HG02852 (cell line): ENCODE measurements around the gene THOP1.

ENCODE experiments used
- ATAC-seq: cut with Tn5 transposase; IDR thresholded peaks from one replicate; pipeline ENCODE4 v1.9.1; 2021; ENCODE audit warnings: mild to moderate bottlenecking, moderate library complexity; ENCODE audit not compliant: unreplicated experiment

The THOP1 gene

DNA sequence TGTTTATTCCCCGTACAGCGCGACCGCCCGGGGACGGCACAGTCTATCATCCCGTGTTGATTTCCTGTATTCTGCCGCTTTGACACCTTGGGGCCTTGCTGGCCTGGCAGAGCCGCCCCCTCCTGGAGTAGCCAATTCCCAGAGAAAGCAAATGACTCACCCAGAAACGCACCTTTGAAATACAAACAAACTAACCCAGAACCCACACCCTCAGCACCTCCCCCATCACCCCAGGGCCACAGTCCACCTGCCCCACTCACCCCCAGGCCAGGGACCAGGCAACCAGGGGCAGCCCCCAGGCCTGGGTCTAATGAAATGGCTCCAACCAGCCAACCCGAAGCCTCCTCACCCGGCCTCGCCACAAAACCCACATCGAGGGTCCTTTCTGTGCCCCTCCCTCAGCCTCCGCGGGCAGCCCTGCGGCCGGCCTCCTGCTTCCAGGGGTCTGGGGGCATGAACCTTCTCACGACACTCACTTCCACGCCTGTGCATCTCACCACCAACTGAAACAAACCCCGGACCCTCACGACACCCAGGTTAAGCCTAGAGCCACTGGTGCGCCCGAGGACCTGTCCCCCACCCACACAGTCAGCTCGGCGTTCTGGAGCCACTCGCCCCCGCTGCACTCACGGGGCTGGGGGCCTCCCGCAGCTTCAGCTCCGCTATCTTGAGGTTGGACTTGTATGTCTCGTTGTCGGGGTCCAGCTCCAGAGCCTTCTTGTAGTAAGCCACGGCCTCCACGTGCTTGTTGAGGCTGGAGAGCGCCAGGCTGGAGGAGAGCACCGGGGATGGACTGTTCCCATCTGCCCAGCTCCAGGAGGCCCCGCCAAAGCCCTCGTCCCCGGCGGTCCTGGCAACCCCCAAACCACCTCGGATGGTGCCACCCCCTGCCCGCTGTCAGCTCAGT, 23.2 kb upstream of the THOP1 start:
- no peak for ATAC-seq

DNA sequence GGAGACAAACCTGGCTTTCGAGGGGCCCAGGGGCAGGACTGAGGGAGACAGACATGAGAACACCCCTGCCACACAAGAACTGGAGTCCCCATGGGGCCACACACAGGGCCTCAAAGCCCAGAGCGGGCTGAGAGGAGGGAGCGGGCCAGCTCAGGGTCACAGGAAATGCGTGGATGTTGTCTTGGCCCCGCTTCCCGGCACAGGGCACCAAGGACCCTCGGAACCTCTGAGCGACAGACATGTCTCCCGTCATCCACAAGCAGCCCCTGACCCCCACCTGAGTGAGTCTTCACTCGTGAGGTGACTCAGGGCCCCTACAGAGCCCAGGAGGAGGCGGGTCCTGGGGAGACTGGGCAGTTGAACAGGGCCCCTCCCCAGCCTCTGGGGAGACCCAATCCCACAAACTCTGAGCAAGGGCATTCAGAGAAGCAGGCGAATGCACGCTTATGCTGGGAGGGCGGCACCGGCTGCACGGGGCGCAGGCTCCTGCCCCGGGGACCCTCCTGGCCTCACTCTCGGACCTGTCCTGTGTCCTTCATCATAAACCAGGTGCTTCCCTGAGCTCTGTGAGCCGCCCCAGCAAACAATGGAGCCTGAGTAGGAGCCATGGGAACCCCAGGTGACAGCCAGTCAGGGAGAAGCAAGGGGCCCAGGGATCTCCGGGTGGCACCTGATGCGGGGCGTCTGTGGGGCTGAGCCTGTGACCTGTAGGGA, 22.4 kb upstream of the THOP1 start:
- no peak for ATAC-seq

DNA sequence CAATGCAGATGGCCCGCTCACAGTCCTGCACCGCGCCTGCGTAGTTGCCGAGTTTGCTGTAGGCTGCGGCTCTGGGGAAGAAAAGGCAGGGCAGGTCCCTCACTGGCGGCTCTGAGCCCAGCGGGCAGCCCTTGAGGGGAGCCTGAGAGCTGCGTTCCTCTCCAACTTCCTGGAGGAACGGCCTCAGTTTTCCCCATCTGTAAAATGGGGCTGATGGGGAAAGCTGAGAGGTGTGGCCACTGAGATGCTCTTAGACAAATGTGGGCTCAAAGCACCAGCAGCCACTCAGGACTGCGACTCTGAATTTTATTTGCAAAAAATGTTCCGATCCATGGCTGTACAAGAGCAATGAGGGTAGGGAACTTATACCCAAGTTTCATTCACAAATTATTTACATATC, 21.6 kb upstream of the THOP1 start:
- no peak for ATAC-seq

DNA sequence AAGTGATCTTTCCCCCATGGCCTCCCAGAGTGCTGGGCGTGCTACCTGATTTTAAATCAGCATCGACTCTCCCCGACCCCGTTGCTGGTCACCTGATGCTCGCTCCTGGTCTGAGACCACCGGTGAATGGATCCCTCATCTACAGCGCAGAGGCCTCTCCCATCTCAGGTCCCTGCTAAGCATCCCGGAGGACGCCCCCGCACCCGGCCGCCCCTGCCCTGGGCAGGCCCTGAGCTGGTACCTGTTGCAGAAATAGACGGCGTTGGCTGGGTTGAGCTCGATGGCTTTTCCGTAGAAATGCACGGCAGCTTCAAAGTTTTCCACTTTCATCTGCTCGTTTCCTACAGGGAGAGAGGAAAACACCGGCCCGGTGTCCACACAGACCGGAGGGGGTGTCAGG, 20.4 kb upstream of the THOP1 start:
- no peak for ATAC-seq

DNA sequence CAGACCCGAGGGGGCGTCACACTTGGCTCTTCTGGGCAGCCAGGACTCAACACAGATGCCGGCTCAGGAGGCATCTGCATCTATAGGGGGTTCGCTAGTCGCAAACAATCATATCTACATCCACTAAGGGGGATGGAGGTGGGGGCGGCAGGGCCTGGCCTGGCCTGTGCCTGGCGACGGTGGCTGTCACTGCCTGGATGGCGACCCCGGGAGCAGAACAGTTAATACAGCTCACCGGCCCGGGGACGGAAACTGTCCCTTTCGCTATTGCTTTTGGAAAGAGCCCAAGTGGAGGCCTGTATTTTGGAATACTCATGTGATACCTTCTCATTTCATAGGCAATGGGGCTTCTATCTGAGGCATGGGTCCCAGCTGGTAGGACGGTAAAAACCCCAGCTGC, 19.9 kb upstream of the THOP1 start:
- ATAC-seq: no peak

DNA sequence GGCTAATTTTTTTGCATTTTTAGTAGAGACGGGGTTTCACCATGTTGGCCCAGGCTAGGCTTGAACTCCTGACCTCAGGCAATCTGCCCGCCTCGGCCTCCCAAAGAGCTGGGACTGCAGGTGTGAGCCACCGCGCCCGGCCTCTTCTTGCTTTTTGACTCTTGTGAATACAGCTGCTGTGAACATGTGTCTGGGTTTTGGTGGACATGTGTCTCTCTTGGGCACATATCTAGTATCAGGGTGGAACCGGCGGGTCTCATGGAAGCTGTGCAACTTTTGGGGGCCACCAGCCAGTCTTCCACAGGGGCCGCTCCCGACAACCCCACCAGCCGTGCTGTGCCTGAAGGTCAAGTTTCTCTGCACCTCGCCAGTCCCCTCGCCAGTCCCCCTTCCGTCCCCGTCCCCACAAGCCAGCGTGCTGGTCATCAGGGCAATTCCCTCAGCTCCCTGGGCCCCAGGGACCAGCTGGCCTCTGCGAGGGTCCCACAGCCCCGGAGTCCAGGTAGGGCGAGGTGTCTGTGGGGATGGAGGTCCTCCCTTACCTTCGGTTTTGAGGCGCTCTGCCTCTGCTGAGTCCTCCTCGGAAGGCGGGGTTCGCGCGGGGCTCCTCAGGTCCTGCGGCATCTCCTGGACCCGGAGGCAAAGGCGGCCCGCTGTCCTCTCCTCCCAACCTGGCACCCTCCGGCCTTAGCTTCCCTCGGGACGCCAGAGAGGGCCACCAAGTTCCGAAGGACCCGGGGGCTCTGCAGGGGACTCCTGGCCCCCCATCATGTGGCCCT, 18.5 kb upstream of the THOP1 start:
- no peak for ATAC-seq

DNA sequence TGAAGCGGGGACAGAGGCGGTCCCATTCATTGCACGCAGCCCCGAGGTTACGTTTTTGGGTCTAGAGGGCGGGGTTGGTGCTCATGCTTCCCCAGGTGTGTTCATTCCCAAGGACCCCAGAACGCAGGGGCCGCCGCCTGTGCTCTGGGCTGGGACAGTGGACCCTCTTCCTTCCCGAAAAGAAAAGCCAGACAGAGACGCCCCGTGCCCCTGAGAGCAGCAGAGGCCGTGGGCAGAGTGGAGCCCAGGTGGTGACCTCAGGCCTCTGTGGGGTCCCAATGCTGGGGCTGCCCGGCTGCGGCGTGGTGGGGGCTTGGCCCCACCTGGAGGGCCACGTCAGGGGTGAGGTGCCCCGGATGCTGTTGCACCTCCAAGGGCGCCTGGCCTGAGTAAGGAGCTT, 17.6 kb upstream of the THOP1 start:
- no peak for ATAC-seq

DNA sequence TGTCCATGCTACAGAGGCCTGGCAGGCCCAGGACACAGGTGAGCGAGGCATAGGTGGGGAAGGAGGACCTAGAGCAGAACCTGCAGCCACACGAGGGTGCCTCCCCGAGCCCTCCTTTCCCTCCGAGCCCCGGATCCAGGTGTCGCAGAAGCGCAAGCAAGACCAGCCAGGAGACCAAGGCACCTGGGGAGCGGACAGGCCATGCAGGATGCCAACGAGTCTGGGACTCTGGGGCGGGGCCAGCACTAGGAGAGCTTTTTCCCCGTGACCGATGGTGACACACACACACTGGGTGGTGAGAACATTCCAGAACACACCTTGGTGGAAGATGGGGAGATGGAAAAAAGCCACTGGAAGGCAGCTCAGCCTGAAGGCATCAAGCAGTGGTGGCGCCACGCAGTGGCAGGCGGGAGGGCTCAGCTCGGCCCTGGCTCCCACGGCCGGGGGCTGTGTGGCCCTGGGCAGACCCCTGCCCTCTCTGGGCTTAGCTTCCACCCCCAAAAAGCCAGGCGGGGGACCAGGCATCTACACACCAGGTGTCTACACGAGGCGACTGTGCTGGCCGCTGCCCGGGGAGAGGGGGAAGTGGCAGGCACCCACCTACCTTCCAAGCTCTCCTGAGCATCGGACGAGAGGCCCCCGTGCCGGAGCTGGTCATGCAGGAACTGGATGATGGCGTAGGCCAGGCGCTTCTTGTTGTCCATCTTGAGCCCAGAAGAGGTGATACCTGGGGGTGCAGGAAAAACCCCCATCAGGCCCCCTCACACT, 16.8 kb upstream of the THOP1 start:
- no peak for ATAC-seq

DNA sequence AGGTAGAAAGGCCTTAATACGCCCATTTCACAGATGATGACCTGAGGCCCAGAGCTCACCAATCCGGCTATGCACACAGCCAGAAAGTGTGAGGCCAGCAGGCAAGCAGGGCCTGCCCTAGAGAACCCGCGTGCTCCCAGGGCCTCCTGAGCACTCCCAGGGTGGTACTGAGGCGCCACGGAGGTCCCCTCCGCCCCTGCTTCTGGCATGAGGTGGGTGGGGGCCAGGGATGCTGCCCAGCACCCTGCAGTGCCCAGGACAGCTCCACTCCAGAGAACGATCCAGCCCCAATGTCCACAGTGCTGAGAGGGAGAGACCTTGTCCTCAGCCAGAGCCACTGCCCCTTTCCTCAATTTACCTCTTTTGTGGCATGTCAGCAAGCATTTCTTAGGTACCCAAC, 16.1 kb upstream of the THOP1 start:
- ATAC-seq: no peak

DNA sequence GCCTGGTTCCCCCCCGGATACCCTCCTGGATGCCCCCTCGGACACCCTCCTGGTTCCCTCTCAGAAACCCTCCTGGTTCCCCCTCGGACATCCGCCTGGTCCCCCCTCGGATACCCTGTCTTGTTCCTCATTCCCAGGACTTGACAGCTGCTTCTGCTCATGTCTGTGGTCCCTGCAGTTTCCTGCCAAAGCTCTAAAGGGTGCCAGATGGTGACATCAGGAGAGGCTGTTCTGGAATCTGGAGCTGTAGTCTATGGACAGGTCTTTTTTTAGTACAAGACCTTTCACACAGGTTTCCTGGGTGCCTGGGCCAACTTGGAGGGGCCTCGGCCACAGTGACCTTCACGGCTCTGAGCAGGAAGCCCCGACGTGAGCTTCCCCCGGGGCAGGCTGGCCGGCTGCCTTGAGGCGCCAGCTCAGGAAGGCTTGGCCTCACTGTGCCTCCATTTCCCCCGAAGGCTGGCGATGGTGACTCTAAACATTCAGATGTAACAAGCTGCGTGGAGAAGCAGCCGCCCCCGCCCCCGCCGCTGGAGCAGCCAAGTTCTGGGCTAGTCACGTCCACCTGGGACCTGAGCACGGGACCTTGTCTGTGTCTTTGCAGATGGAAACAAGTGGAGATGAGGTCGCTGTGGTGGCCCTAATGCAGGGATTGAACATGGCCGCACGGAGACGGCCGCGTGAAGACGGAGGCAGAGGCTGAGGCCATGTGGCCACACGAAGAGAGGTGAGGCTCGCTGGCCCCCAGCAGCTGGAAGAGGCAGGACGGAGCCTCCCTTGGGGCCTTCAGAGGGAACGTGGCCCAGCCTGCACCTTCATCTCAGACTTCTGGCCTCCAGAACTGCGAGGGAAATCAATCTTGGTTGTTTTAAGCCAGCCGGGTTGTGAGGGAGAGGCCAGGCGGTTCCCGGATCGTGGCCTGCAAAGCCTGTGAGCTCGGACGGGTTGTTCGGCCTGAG, 15.0 kb upstream of the THOP1 start:
- ATAC-seq: no peak

DNA sequence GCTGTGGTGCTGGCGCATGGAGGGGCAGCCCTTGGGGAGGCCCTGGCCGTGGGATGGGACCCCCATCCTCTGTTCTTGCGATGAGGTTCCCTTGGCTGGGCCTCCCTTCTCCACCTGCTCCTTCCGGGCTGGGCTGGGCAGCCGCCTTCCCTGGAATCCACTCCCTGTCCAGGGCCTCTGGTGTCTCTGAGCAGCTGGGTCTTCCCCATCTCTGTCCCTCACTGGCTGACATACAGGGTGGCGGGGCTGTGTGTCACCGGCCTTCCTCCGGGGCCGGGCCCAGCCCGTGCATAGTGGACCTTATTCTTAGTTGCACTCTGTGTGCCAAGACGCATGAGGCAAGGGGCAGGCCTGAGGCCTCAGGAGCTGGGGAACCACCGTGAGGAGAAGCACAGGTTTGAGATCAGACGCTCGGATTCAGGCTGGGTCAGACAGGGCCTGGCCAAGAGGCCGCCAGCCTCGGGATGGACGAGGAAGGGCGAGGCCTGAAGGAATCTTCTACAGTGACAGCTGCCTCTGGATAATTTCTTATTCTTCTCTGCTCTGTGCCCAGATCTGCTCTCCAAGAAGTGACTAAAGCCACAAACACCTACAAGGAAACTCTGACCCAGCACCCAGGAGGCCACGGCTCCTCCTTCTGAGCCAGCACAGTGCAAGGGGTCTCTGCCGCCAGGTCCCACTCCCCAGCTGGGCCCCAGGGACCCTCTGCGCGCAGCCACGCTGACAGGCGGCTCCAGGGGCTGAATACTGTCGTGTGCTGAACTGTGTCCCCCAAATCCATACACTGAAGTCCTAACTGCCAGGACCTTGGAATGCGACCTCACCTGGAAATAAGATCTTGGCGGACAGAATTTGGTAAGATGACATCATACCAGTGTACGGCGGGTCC, 13.3 kb upstream of the THOP1 start:
- ATAC-seq: no peak

DNA sequence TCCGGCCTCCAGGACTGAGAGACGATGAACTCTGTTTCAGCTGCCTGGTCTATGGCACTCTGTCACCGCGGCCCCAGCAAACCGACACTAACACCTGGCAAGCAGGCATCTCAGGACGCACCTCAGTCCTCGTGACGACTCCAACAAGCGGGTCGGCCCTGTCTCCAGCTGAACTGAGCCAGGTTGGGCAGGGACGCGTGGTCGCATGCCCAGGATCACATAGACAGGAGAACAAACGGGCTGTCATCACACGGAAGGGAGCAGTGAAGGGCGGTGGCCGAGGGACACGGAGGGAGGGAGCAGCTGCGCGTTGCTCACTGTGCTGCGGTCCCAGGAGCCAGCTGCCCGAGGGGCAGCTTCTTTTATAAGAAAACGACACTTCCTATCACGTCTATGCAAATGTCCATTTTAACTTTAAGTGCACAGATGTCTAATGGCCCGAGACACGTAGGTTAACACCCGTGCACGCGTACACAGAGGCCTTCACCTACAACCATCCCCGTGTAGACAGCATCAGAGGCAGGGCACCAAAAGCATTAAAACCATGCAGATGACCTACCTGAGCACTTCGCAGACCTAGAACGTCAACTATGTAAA, 11.1 kb upstream of the THOP1 start:
- no peak for ATAC-seq

DNA sequence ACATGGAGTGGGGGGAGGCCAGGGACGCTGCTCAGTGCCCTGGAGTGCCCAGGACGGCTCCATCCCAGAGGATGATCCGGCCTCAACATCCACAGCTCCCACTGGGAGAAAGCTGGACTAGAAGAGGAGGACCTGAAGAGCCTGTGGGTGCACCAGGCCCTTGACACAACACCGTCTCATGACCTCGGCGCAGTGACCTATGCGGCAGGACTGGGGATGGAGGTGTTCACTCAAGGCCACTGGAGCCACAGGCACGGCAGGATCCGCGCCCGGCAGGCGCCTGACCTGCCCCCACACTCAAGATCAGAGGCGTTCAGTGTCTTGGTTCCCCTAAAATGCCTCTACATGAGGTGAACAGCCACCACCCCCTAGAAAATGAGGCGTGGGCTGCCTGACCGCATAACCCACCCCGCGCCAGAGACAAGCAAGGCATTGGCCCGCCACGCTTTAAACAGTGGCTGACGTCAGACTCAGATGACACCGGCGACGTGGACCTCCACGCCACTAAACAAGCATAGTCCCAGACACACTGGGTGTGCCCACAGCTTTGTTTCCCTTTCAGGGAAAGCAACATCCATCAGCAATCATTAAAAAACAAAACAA, 10.2 kb upstream of the THOP1 start:
- ATAC-seq: no peak

DNA sequence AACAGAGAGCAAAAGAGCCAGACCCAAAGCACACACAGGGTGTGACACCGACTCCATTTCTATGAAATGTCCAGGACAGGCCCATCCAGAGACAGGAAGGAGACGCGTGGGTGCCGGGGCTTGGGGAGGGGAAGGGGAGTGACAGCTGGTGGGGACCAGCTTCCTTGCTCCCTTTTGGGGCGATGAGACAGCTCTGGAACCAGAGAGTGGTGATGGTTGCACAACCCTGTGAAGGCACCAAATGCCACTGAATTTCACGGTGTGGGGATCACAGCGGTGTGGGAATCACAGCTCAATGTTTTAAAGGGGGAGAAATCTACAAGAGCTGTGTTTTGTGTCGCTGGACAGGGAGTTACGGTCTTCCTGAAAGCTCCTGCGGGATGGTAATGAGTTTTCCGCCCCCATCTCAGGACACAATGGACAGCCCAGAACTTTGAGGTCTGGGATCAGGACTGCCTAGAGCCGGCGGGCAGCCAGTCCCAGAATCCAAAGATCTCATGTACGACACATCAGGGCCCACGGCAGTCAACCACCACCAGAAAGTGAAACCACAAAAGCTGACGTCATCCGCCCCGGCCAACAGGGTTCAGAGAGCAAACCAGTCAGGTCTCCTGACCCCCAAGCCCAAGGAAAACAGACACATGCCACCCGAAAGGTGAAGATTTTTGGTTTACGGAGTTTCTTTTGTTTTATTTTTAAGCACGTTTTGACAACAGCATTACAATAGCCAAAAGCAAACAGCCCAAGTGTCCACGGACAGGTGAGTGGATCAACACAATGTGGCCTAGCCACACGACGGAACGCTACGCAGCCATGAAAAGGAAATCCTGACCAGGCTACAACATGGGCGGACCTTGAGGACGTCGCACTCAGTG, 9.5 kb upstream of the THOP1 start:
- ATAC-seq: no peak

DNA sequence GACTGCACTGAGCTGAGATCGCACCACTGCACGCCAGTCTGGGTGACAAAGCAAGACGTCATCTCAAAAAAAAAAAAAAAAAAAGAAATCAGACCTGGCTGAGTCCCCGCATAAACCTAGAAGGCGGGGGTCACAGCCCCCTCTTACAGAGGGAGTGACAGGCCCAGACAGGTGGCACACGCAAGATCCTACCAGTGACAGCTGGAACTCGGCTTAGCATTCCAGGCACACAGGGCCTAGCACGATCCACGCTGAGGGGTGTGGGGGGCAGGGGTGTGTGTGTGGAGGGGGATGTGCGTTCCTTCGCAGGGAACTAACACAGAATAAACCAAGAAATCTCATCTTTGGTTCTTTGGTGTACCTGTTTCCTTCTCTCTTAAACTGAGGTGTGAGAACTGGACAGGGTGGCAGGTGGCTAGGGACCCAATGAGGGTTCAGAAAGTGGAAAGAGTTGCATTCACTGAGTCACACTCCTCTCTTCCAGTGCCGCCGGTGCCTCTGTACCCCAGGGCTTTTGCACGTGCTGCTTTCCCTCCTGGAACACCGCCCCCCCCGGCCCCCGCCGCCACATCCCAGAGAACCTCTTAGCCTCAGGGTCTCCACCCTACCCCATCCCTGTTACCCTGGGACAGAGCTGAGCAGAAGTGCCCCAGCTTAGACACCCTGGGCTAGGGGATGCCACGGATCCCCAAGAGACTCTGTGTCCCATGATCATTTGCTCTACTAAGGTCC, 7.2 kb upstream of the THOP1 start:
- ATAC-seq: no peak

DNA sequence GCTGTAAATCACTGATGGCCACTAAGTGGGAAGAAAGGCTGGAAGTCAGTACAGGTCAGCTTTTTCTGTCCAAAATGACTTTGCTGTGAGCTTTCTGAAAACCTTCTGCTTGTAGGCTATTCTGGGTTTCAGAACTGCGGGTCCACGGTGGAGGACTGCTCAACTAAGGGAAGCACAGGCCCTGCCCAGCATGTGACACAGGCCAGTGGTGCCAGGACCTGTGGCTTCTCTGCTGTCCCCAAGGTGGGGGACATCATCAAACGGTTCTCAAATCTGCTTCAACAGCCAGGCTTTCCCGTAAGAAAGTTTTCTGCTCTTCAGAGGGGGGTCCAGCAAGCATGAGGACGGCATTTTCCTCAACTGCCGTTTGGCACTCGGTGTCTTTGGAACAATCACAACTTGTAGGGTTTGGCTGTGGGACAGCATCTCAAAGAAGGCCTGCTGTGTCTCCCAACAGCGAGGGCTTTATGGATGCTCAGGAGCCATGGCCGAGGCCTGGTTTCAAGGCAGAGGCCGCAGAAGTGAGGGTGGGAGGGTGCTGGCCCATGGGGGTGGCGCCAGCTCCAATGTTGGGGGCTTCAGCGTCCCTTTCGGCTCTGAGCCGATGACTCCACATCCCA, 6.1 kb upstream of the THOP1 start:
- no peak for ATAC-seq
